B cell (primary cell): ENCODE measurements around the gene PRR11. TPM values are rescaled to one million over a fixed set of nuclear protein-coding genes. Genes with fewer than 3 reads are reported as not detected.

Experiments
- ATAC-seq: fragments of 200-7000 bp; cut with Tn5 transposase; one replicate; pipeline ENCODE4 v1.10.0; 2021; ENCODE audit warnings: low read depth, mild to moderate bottlenecking, moderate number of reproducible peaks, moderate library complexity
- CTCF ChIA-PET: fragments of 350-600 bp; sonication (Branson Sonifier 250); formaldehyde crosslinking; loops from one replicate; lab custom pipeline; 2021; ENCODE audit warnings: antibody characterized with exemption, inconsistent platforms; lab: Charles Lee
- POLR2A ChIA-PET: fragments of 350-600 bp; sonication (Branson Sonifier 250); formaldehyde crosslinking; loops from one replicate; lab custom pipeline; 2021; ENCODE audit warnings: antibody characterized with exemption; lab: Charles Lee
- DNase-seq: peaks from one replicate; pipeline ENCODE4 v3.0.0; 2013
- H2AFZ ChIP-seq: 2 replicates; pipeline ENCODE4 v1.6.1; 2012; ENCODE audit warnings: mild to moderate bottlenecking, low read depth, low read length; ENCODE audit not compliant: insufficient read depth, poor library complexity, severe bottlenecking
- H3K27ac ChIP-seq, 2 donors: 1 replicate in 1 of 2; 2 replicates in 1 of 2; pipeline ENCODE4 v1.5.1; 2012 to 2013; ENCODE audit warnings: low read length in 2 of 2, mild to moderate bottlenecking in 2 of 2, moderate library complexity in 1 of 2
- H3K27me3 ChIP-seq, 4 experiments: fragments of 200-600 bp in 1 of 4; sonication (generic) in 1 of 4; replicated peaks in 1 of 4; 1 replicate in 2 of 4; 2 replicates in 2 of 4; pipeline versions ENCODE4 v1.6.1 to v1.7.0; 2013 to 2016; ENCODE audit warnings: low read length in 3 of 4, mild to moderate bottlenecking in 2 of 4, mixed read lengths in 1 of 4, moderate library complexity in 1 of 4; ENCODE audit not compliant: insufficient read depth in 4 of 4, control insufficient read depth in 3 of 4; ENCODE audit errors: control extremely low read depth in 1 of 4
- H3K36me3 ChIP-seq, 2 experiments: replicated peaks in 1 of 2; 1 replicate in 1 of 2; 2 replicates in 1 of 2; pipeline versions ENCODE4 v1.6.1 to v1.7.1; 2013; ENCODE audit warnings: low read length in 1 of 2; ENCODE audit not compliant: insufficient read depth in 2 of 2, control insufficient read depth in 1 of 2; ENCODE audit errors: control extremely low read depth in 1 of 2, extremely low read depth in 1 of 2
- H3K4me1 ChIP-seq, 2 donors: fragments of 200-600 bp in 1 of 2; sonication (generic) in 1 of 2; 1 replicate in 1 of 2; 2 replicates in 1 of 2; pipeline versions ENCODE4 v1.5.1 to v1.6.1; 2013 to 2017; ENCODE audit warnings: low read length in 2 of 2; ENCODE audit not compliant: control insufficient read depth in 2 of 2, insufficient read depth in 2 of 2
- H3K4me2 ChIP-seq: replicated peaks from 2 replicates; pipeline ENCODE3; 2012; ENCODE audit warnings: mild to moderate bottlenecking, low read depth, low read length; ENCODE audit not compliant: poor library complexity, severe bottlenecking
- H3K4me3 ChIP-seq, 5 experiments: fragments of 200-600 bp in 1 of 5; sonication (generic) in 1 of 5; 1 replicate in 3 of 5; 2 replicates in 2 of 5; pipeline versions ENCODE4 v1.5.1 to v1.7.0; 2011 to 2016; ENCODE audit warnings: low read length in 4 of 5, mild to moderate bottlenecking in 4 of 5, low read depth in 2 of 5, control low read depth in 1 of 5, moderate library complexity in 1 of 5; ENCODE audit not compliant: insufficient read depth in 1 of 5; ENCODE audit errors: control extremely low read depth in 1 of 5, extremely low read depth in 1 of 5
- H3K79me2 ChIP-seq: fragments of 200-600 bp; sonication (generic); one replicate; pipeline ENCODE4 v1.6.0; 2016; ENCODE audit warnings: low read length; ENCODE audit not compliant: control insufficient read depth, insufficient read depth
- H3K9ac ChIP-seq: fragments of 200-600 bp; sonication (generic); 2 replicates; pipeline ENCODE4 v1.6.1; 2017; ENCODE audit warnings: mild to moderate bottlenecking, low read length, moderate library complexity
- H3K9me3 ChIP-seq, 3 donors: one replicate each; pipeline versions ENCODE4 v1.6.1 to v1.7.1; 2013; ENCODE audit warnings: low read length in 2 of 3; ENCODE audit not compliant: control insufficient read depth in 2 of 3, insufficient read depth in 1 of 3; ENCODE audit errors: control extremely low read depth in 1 of 3
- H4K20me1 ChIP-seq: 2 replicates; pipeline ENCODE4 v1.6.0; 2012; ENCODE audit warnings: mild to moderate bottlenecking, low read length; ENCODE audit not compliant: insufficient read depth, control insufficient read depth, poor library complexity, severe bottlenecking
- H3K27ac Mint-ChIP-seq: one replicate; pipeline ENCODE4 v1.8.0; 2021; ENCODE audit warnings: mixed read lengths
- H3K27me3 Mint-ChIP-seq: one replicate; pipeline ENCODE4 v1.8.0; 2021; ENCODE audit warnings: mixed read lengths
- H3K4me1 Mint-ChIP-seq: one replicate; pipeline ENCODE4 v1.8.0; 2021; ENCODE audit warnings: mixed read lengths
- H3K4me3 Mint-ChIP-seq: one replicate; pipeline ENCODE4 v1.8.0; 2021; ENCODE audit warnings: mixed read lengths
- H3K9me3 Mint-ChIP-seq: one replicate; pipeline ENCODE4 v1.8.0; 2022; ENCODE audit warnings: mixed read lengths; ENCODE audit not compliant: insufficient read depth
- CTCF ChIP-seq: fragments of 200-600 bp; IDR thresholded peaks from one replicate; pipeline ENCODE4 v1.8.0; 2022; ENCODE audit warnings: antibody characterized with exemption, mild to moderate bottlenecking
- EZH2 ChIP-seq: IDR thresholded peaks from 2 replicates; pipeline ENCODE4 v1.6.1; 2012; ENCODE audit warnings: borderline replicate concordance, low read depth, mild to moderate bottlenecking, moderate library complexity, low read length; ENCODE audit not compliant: insufficient read depth, poor library complexity, severe bottlenecking
- WGBS: methylation state at CpG from one replicate; pipeline ENCODE4 v1.1.5; 2013; ENCODE audit warnings: missing lambda C conversion rate; ENCODE audit not compliant: insufficient coverage; 5-methylcytosine and 5-hydroxymethylcytosine counted together
- intact Hi-C: fragments of 100-400 bp; cut with micrococcal nuclease; formaldehyde crosslinking; loops from one replicate; pipeline ENCODE4 v1.10.0; 2022
- polyA plus RNA-seq: library from polyadenylated mRNA; depleted of rRNA; stranded (reverse); fragments of >200 nt; gene quantifications from 2 replicates; pipeline ENCODE4 v1.2.3, GENCODE V29; 2012
- small RNA-seq: library from RNA; depleted of rRNA; stranded (forward); fragments of <200 nt; gene quantifications from one replicate; pipeline ENCODE3, GENCODE V24; 2012; ENCODE audit warnings: low replicate concordance, low read depth; ENCODE audit not compliant: insufficient read length
- total RNA-seq, 2 donors: library from RNA; stranded (reverse); fragments of 120-200 nt in 1 of 2; gene quantifications; 1 replicate in 1 of 2; 2 replicates in 1 of 2; pipeline versions ENCODE4 v1.2.3 to v1.2.4, GENCODE V29; 2013 to 2022

Gene PRR11
- total and polyA plus RNA-seq, 2 donors (not counting 1 experiment from before 2014, with no cell fraction given), result 1.2 to 1.5 TPM

GRCh38 chr17:59238906-59239305 lies 83.4 kb downstream of the PRR11 start:
- no peaks in the 10 kb centered on the region for H3K9me3 Mint-ChIP-seq
- no peaks in the 10 kb centered on the region for H3K4me1 Mint-ChIP-seq
- no peak overlapping the region for H3K27ac Mint-ChIP-seq
- Histone ChIP-seq H3K27me3 (no peaks in the 10 kb centered on the region), H3K27ac (no peak overlapping the region), H2AFZ (no peak overlapping the region), H3K4me2 (no peak overlapping the region), H3K4me3 (no peak overlapping the region), H4K20me1 (no peaks in the 10 kb centered on the region), H3K9me3 (no peaks in the 10 kb centered on the region), H3K79me2 (no peaks in the 10 kb centered on the region), H3K9ac (no peak overlapping the region), H3K4me1 (no peaks in the 10 kb centered on the region), H3K36me3 (no peaks in the 10 kb centered on the region)
- DNase-seq (no peak), ATAC-seq (no peak)
- TF ChIP-seq EZH2 (no peak), CTCF (no peak)
- intact Hi-C loops, result no loop called here
- ChIA-PET CTCF (no interaction called here), POLR2A (no interaction called here)
- H3K27me3 Mint-ChIP-seq, result no peaks in the 10 kb centered on the region
- WGBS, result 100% methylated on average over 2 of the region's 2 CpGs
- no peak overlapping the region for H3K4me3 Mint-ChIP-seq

- no peaks in the 10 kb centered on the region for H3K27me3 ChIP-seq
- CTCF ChIA-PET, result no interaction called here
- H3K4me2 ChIP-seq, result no peak overlapping the region
- no peak overlapping the region for H3K4me3 ChIP-seq
- no peak for ATAC-seq
- no peaks in the 10 kb centered on the region for H3K79me2 ChIP-seq
- Mint-ChIP-seq H3K9me3 (no peaks in the 10 kb centered on the region), H3K27ac (no peak overlapping the region), H3K4me3 (no peak overlapping the region), H3K27me3 (no peaks in the 10 kb centered on the region), H3K4me1 (no peaks in the 10 kb centered on the region)
- POLR2A ChIA-PET, result no interaction called here
- intact Hi-C loops, result no loop called here
- DNase-seq, result no peak
- no peak overlapping the region for H2AFZ ChIP-seq
- no peaks in the 10 kb centered on the region for H3K9me3 ChIP-seq
- no peak overlapping the region for H3K9ac ChIP-seq
- H3K27ac ChIP-seq, result no peak overlapping the region
- H3K36me3 ChIP-seq, result no peaks in the 10 kb centered on the region
- TF ChIP-seq CTCF, result no peak
- 89% methylated on average over 4 of the region's 6 CpGs for WGBS
- H3K4me1 ChIP-seq, result no peaks in the 10 kb centered on the region
- no peaks in the 10 kb centered on the region for H4K20me1 ChIP-seq
Measured at GRCh38 chr17:59244081-59244480, 88.5 kb downstream of the PRR11 start.

Small RNA genes within 50 kb of the gene (small RNA-seq; reads per million reads assigned to genes)
- gene MIR301A (42.3 reads per million, percentile 93 among the genes with 10 or more reads in this experiment), gene MIR454 (12.9 reads per million, percentile 86 among the genes with 10 or more reads in this experiment), gene RNU2-58P (not detected)

Other genes starting within 250 kb of the PRR11 start
- gene TRIM37, start 48.9 kb upstream of the PRR11 start, total RNA-seq, result 28.3 and 33.8 TPM in 2 replicates
- gene TRIM37, start 48.9 kb upstream of the PRR11 start, polyA plus RNA-seq, result 5.1 and 9.1 TPM in 2 replicates
- gene SKA2, start 560 bp upstream of the PRR11 start, total RNA-seq, result 10.3 and 13.8 TPM in 2 replicates
- 2.8 and 2.9 TPM in 2 replicates for gene SKA2, start 560 bp upstream of the PRR11 start, polyA plus RNA-seq
- 19.1 and 19.8 TPM in 2 replicates for gene SMG8, start 54.3 kb downstream of the PRR11 start, total RNA-seq
- gene SMG8, start 54.3 kb downstream of the PRR11 start, polyA plus RNA-seq, result 2.2 and 2.7 TPM in 2 replicates
- 2.7 and 2.8 TPM in 2 replicates for gene GDPD1, start 64.8 kb downstream of the PRR11 start, total RNA-seq
- gene GDPD1, start 64.8 kb downstream of the PRR11 start, polyA plus RNA-seq, result 0.95 and 1.3 TPM in 2 replicates
- gene YPEL2, start 175.9 kb downstream of the PRR11 start, total RNA-seq, result 51.8 and 53.9 TPM in 2 replicates
- gene YPEL2, start 175.9 kb downstream of the PRR11 start, polyA plus RNA-seq, result 20.7 and 24.0 TPM in 2 replicates